Prostate gland (tissue), 2 donors: ENCODE measurements around the gene CYTH4. TPM values are rescaled to one million over a fixed set of nuclear protein-coding genes. Genes with fewer than 3 reads are reported as not detected.

ENCODE experiments used
- DNase-seq: peaks from one replicate; pipeline ENCODE4 v3.0.0-alpha.2; 2019; ENCODE audit warnings: low spot score
- H3K27ac ChIP-seq, 2 donors: fragments of 200-600 bp; sonication (generic); 2 replicates each; pipeline ENCODE4 v1.5.1; 2017 to 2019
- H3K27me3 ChIP-seq: fragments of 200-600 bp; sonication (generic); replicated peaks from 2 replicates; pipeline ENCODE4 v1.5.1; 2019; ENCODE audit not compliant: insufficient read depth
- H3K36me3 ChIP-seq, 2 donors: fragments of 200-600 bp; sonication (generic); 1 replicate in 1 of 2; 2 replicates in 1 of 2; pipeline versions ENCODE4 v1.5.1 to v1.8.1; 2017 to 2019
- H3K4me1 ChIP-seq: fragments of 200-600 bp; sonication (generic); replicated peaks from 2 replicates; pipeline ENCODE4 v1.5.1; 2019
- H3K4me3 ChIP-seq, 2 donors: fragments of 200-600 bp; sonication (generic); 2 replicates each; pipeline ENCODE4 v1.5.1; 2017 to 2019
- H3K9me3 ChIP-seq: fragments of 200-600 bp; sonication (generic); 2 replicates; pipeline ENCODE4 v1.5.1; 2017
- POLR2A ChIP-seq: fragments of 450-650 bp; IDR thresholded peaks from one replicate; pipeline ENCODE4 v1.6.1; 2016; ENCODE audit warnings: antibody characterized with exemption, mild to moderate bottlenecking
- POLR2AphosphoS5 ChIP-seq: sonication (generic); formaldehyde crosslinking; IDR thresholded peaks from one replicate; pipeline ENCODE4 v1.6.1; 2017; ENCODE audit warnings: antibody characterized with exemption
- WGBS: methylation state at CpG from one replicate; pipeline ENCODE4 v1.1.5; 2018; 5-methylcytosine and 5-hydroxymethylcytosine counted together
- intact Hi-C: fragments of 100-400 bp; cut with DNase I; formaldehyde crosslinking; loops from one replicate; pipeline ENCODE4 v1.14.2; 2022
- total RNA-seq, 2 donors: library from RNA; depleted of rRNA; stranded (reverse); fragments of >200 nt; gene quantifications; one replicate each; pipeline ENCODE4 v1.1.0, GENCODE V29; 2016
- TF ChIP-seq, protein P1 (sequence below), 4 experiments: fragments of 200-600 bp in 2 of 4; fragments of 450-650 bp in 2 of 4; sonication (generic) in 2 of 4; IDR thresholded peaks; 1 replicate in 3 of 4; 2 replicates in 1 of 4; pipeline ENCODE4 v1.5.1; 2016 to 2019; ENCODE audit warnings: antibody characterized with exemption in 4 of 4, mild to moderate bottlenecking in 2 of 4, moderate library complexity in 2 of 4

CYTH4 gene
- total RNA-seq, 2 donors from 2014 or later, result 4.7 to 5.5 TPM

- no peaks in the 10 kb centered on the region for H3K4me1 ChIP-seq
- WGBS, result 77% methylated on average over 19 of the region's 19 CpGs
- no peaks in the 10 kb centered on the region for H3K27me3 ChIP-seq
- no peak overlapping the region for H3K27ac ChIP-seq
- no peaks in the 10 kb centered on the region for H3K36me3 ChIP-seq
- intact Hi-C loops, result no loop called here
- H3K9me3 ChIP-seq, result no peaks in the 10 kb centered on the region
- no peak for DNase-seq
- no peak overlapping the region for H3K4me3 ChIP-seq
- TF ChIP-seq, protein P1, sequence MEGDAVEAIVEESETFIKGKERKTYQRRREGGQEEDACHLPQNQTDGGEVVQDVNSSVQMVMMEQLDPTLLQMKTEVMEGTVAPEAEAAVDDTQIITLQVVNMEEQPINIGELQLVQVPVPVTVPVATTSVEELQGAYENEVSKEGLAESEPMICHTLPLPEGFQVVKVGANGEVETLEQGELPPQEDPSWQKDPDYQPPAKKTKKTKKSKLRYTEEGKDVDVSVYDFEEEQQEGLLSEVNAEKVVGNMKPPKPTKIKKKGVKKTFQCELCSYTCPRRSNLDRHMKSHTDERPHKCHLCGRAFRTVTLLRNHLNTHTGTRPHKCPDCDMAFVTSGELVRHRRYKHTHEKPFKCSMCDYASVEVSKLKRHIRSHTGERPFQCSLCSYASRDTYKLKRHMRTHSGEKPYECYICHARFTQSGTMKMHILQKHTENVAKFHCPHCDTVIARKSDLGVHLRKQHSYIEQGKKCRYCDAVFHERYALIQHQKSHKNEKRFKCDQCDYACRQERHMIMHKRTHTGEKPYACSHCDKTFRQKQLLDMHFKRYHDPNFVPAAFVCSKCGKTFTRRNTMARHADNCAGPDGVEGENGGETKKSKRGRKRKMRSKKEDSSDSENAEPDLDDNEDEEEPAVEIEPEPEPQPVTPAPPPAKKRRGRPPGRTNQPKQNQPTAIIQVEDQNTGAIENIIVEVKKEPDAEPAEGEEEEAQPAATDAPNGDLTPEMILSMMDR (IDR thresholded peaks at IDR 0.05), result no peak
- TF ChIP-seq POLR2AphosphoS5, result no peak
- no peak for TF ChIP-seq POLR2A
Observed at GRCh38 chr22:37241351-37242142, 40.8 kb upstream of the CYTH4 start.

DNA sequence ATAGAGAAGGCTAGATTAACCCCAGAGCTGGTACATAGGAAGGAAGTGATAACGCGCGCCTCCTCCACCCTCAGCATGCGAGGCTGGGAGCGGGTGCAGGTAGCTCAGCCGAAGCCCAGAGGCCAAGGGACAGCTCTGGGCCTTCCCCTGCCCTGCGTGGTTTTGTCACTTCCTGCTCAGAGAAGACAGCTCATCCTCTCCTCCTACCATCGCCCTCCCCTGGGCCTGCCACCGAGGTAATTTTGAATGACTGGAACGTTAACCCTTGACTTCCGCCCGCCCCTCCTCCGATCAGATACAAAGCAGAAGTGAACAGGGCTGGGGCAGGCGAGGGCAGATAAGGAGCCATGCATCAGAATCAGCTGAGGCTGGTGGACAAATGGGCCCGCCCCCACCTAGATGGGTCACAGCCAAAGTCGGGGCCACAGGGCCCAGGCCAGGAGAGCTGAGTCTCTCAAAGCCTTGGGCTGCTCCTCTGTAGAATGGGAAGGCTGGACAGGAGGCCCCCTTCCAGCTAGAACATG, 39.9 kb upstream of the CYTH4 start:
- intact Hi-C loops, result no loop called here
- no peak overlapping the region for H3K27ac ChIP-seq

GRCh38 chr22:37243402-37244113, 38.8 kb upstream of the CYTH4 start:
- Histone ChIP-seq H3K36me3 (no peaks in the 10 kb centered on the region), H3K4me3 (peak overlapping the region; percentile 13 to 16), H3K9me3 (no peaks in the 10 kb centered on the region), H3K27me3 (no peaks in the 10 kb centered on the region), H3K27ac (no peak overlapping the region), H3K4me1 (no peaks in the 10 kb centered on the region)
- TF ChIP-seq, protein P1 (IDR thresholded peaks at IDR 0.05), result no peak
- TF ChIP-seq POLR2A, result no peak
- no peak for TF ChIP-seq POLR2AphosphoS5
- 50% methylated on average over 12 of the region's 12 CpGs for WGBS
- intact Hi-C loops, result no loop called here
- no peak for DNase-seq

More for the DNA sequence above, 39.9 kb upstream of the CYTH4 start:
- Histone ChIP-seq H3K27me3 (no peaks in the 10 kb centered on the region), H3K9me3 (no peaks in the 10 kb centered on the region), H3K36me3 (no peaks in the 10 kb centered on the region), H3K4me1 (no peaks in the 10 kb centered on the region), H3K4me3 (no peak overlapping the region)
- WGBS, result 64% methylated on average over 16 of the region's 16 CpGs
- TF ChIP-seq, protein P1 (IDR thresholded peaks at IDR 0.05), result no peak
- no peak for TF ChIP-seq POLR2A
- TF ChIP-seq POLR2AphosphoS5, result no peak
- no peak for DNase-seq

DNA sequence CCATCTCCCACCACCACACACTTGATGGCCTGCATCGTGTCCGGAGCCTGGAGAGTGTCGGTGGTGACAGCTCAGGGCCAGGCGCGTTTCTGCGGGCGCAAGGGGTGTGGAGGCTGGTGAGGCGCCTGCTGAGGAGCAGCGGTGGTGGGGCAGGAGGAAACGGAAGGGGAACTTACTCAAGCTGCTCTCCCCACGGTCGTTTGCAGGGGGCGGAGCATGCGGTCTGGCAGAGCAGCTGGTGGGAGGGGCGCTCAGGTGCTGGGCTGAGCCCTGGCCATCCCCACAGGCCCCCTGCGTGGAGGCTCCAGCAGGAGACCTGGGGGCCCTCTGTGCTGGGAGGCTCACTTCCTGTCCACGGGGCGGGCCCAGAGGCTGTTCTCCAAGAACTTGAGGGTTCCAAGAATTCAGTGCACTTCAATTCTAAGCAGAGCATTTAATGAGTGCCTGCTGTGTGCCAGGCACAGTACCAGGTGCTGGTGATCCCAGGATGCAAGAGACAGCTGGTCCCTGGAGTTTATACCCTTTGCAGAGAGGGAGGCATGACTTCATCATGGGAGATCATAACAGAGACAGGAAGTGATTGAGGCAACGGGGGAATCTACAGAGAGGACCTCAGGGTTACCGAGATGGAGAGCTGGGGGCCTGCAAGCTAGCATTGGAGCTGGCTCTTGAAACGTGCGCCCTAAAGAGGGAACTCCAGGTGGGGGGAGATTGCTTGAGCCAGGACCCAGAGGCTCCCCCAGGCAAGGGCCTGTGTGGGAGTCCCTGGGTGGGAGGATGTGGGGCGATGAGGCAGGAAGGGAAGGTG, 38.0 kb upstream of the CYTH4 start, which contains the start of gene RAC2:
TSS of gene RAC2 (minus strand) at position 156 of the 808 bp plus-strand sequence. CDS start at position 35, 121 bp downstream.
- no peak for DNase-seq

More for the DNA sequence above, 38.0 kb upstream of the CYTH4 start, which contains the start of gene RAC2:
- no peaks in the 10 kb centered on the region for H3K27me3 ChIP-seq
- H3K4me1 ChIP-seq, result no peaks in the 10 kb centered on the region
- no peaks in the 10 kb centered on the region for H3K36me3 ChIP-seq
- TF ChIP-seq, protein P1 (IDR thresholded peaks at IDR 0.05), result no peak
- no peak for TF ChIP-seq POLR2A
- no peaks in the 10 kb centered on the region for H3K9me3 ChIP-seq
- 16% methylated on average over 22 of the region's 23 CpGs for WGBS
- intact Hi-C loops, result no loop called here
- H3K4me3 ChIP-seq, result peak within 1 kb of the TSS; percentile 13 to 16
- no peak within 1 kb of the TSS for H3K27ac ChIP-seq
